Fibroblast of skin of right biceps (primary cell): ENCODE measurements around the gene MYADM.

Source experiments
- DNase-seq: peaks from one replicate; pipeline ENCODE4 v3.0.0-alpha.2; 2013

Gene MYADM

GRCh38 chr19:53892301-53892980, 24.8 kb downstream of the MYADM start:
- no peak for DNase-seq

DNA sequence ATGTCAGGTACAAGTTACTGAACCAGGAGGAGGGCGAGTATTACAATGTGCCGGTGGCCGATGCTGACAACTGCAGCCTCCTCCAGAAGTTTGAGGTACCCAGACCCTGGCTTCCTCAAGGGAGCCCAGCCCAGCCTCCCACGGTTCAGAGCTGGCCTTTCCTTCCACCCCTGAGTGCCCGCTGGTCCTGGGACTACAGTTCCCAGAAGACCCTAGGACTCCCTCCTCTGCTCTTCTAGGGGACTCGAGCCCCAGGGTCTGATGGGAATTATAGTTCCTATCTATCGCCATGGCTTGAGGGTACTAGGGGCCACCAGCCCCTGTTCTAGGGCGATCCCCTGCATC, 25.3 kb downstream of the MYADM start:
- no peak for DNase-seq

DNA sequence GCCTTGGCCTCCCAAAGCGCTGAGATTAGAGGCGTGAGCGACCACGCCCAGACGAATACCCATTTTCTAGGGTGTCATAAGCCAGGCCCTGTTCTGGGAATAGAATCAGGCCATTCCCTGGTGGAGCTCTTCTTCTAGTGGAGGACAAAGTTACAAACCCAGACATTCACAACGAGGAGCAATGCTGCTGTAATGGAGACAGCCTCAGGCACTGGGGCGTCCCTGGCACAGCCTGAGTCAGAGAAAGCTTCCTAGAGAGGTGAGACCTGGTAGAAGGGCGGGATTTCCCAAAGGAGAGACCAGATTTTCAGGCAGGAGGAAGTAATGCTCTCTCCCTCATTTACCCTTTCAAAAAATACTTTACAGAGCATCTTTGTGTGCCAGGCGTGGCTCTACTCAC, 27.0 kb downstream of the MYADM start:
- DNase-seq = no peak

- DNase-seq = no peak
These were observed 29.0 kb downstream of the MYADM start for GRCh38 chr19:53896682-53897081.

DNA sequence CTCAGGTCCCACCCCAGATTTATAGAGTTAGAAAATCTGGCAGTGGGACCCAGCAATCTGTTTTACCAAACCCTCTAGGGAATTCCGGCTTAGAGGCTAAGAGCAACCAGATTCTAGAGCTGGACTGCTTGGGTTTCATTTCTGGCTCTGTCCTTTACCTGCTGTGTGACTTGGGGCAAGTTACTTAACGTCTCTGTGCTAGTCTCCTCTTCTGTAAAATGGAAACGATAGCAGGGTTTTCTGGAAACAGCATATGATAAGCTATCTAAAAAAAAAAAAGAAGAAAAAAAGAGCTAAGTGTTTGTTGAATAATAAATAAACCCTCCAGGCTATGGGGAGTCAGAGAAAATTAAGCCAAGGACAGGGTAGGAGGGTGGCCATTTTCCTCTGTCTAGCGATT, 29.8 kb downstream of the MYADM start:
- no peak for DNase-seq

DNA sequence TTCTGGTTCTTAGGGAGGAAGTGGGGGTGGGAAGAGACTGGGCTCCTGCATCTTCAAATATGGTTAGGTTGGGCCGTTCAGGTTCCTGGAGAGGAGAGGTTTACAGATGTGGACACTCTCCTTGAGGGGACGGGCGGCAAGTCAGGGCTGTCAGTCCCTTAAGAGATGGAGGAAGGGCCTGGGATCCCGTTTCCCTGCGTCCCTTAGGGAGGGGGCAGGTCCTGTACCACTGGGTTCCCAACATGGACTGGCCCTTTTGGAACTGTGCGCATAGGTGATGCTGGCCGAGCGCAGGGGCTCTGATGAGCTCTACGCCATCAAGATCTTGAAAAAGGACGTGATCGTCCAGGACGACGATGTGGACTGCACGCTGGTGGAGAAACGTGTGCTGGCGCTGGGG, 30.5 kb downstream of the MYADM start:
- DNase-seq = no peak

GRCh38 chr19:53898636-53899341, 31.1 kb downstream of the MYADM start:
- no peak for DNase-seq

DNA sequence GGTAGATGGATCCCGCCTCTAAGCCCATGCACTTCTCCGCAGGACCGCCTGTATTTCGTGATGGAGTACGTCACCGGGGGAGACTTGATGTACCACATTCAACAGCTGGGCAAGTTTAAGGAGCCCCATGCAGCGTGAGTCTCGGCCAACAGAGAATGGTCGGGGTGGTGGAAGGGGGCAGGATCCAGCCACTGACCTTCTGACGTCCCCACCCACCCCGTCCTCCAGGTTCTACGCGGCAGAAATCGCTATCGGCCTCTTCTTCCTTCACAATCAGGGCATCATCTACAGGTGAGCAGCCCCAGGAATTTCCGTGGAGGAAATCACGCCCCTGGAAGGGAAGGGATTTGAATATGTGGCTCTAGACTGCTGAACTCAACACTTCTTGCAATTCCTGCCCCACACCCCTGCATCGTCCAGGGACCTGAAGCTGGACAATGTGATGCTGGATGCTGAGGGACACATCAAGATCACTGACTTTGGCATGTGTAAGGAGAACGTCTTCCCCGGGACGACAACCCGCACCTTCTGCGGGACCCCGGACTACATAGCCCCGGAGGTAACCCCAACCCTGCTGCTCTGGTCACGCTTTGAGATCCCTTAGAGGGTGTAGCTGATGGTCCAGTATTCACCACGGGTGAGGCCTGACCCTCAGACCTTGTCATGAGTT, 32.6 kb downstream of the MYADM start:
- no peak for DNase-seq

DNA sequence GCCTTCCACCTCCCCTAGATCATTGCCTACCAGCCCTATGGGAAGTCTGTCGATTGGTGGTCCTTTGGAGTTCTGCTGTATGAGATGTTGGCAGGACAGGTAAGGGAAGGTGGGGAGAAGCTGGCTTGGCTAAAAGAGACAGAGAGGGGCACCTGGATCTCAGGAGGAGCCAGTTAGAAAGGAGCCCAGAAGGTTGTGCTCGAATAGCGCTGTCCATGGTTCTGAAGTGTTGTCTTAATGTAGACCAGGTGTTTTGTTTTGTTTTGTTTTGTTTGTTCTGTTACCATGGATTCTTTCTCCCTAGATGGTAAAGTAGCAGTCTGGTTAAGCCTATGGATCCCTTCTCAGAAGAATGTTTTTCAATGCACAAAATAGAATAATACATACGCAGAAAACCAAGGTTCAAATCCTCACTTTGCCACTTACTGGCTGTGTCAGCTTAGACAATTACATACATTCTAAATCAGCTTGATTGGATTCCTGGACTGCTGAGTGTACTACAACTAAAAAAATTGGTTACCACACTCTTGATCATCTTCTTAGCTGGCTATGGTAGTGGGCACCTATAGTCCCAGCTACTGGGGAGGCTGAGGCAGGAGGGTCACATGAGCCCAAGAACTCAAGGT, 35.5 kb downstream of the MYADM start:
- DNase-seq = peak; percentile 38

- DNase-seq = no peak
These were observed 37.2 kb downstream of the MYADM start for GRCh38 chr19:53904909-53905308.

GRCh38 chr19:53905787-53906186, 38.1 kb downstream of the MYADM start:
- no peak for DNase-seq

DNA sequence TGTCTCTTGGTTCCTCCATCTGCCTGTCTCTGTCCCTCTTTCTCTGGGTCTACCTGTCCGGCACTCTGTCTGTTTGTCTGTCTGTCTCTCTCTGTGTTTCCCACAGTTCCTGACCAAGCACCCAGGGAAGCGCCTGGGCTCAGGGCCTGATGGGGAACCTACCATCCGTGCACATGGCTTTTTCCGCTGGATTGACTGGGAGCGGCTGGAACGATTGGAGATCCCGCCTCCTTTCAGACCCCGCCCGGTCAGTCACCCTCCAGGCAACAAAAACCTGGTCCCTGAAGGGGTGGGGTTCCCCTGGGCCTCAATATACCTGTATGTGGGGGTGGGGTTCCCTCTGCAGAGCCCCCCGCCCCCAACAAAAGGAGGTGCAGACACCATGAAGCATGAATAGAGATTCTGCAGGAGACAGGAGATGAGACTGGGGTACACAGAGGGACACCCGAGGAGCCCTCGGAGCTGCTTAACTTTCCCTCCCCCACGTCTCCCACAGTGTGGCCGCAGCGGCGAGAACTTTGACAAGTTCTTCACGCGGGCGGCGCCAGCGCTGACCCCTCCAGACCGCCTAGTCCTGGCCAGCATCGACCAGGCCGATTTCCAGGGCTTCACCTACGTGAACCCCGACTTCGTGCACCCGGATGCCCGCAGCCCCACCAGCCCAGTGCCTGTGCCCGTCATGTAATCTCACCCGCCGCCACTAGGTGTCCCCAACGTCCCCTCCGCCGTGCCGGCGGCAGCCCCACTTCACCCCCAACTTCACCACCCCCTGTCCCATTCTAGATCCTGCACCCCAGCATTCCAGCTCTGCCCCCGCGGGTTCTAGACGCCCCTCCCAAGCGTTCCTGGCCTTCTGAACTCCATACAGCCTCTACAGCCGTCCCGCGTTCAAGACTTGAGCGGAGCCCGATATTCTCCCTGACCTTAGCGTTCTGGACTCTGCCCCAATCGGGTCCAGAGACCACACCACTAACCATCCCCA, 38.8 kb downstream of the MYADM start:
- DNase-seq = peak; percentile 19

DNA sequence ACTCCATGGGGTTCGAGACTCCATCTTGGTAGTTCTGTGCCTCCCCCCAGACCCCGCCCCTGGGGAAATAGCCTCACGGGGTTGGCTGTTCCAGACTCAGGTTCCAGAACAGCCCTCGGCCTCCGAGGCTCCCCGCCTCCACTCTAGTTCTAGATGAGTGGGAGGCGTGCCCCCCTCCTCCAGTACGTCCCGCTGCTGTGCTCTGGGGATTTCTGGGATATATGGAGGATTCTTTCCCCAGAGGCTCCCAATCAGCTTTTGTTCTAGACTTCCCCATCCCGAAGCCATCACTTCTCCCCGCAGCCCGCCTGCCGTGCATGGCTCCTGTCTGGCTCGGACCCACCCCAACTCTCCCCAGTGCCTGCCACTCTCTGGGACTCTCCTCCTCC, 39.5 kb downstream of the MYADM start:
- no peak for DNase-seq

DNA sequence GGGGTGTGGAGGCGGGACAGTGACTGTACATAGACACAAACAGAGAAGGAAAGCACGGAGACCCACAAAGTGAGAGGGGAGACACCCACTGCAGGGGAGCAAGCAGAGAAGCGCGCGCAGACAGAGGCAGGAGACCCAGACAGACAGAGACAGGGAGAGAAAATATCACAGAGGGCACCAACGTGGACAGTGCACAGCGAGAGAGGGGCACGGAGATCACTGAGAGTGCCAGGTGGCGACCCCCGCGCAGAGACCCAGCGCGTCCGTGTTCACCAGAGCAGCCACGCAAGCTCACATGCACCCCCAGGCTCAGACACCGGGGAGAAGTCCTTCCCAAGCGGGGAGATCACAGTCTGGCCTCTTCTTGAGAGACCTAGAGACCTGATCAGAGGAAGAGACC, 40.0 kb downstream of the MYADM start:
- DNase-seq = no peak

DNA sequence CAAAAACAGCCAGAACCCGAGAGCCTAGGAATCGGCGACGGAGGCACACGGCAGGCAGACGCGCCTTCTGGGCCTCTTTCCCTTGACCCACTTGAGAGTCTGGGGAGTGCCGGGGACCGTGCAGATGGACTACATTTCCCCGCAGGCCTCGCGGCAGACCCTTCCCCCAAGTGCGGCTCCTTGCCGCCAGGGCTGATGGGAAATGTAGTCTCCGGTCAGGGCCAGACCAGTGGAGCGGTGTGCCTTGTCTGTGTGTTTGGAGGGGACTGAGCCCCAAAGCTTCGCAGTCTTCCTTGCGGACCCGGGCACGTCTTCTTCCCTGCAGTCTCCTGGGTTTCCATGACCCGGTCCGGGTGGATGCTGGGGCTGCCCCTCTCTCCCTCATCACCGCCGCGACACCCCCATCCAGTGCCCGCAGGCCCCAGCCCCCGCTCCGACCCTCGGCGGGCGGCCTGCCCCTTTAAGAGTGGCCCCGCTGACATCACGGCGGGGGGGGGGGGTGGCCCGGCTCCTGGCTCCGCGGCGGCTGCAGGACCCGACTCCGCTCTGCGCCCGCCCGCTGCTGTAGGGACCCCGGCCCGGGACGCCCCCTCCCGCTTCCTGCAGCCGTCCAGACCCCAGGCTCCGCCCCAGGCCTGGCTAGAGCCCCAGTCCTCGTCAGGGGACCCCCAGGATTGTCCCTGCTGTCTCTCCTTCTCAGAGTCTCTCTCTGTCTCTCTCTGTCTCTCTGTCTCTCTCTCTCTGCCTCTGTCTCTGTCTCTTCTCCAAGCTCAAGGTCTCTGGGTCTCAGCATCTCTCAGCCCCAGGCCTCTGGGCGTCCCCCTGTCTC, 40.6 kb downstream of the MYADM start:
- DNase-seq = peak; percentile 65

DNA sequence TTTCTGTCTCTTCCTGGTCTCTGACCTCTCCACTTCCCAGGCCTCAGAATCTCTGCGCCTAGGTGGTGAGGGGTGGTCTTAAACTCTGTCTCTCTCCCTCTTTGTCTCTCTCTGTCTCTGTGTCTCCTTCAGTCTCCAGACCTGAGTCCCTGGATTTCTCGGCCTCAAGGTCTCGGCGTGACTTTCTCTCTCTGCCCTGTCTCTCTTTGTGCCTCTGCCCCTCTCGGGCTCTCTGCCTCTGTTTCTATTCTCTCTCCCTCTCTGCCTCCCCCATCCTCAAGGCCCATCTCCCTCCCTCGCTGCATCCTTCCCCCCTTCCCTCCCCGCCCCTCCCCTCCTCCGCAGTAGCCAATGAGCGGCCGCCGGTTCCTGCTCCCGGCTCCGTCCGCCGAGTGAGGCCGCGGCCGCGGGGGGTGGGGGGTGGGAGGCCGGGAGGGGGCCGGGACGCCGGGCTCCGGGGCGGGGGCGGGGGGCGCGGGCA, 41.3 kb downstream of the MYADM start, which contains the start of gene CACNG7:
Gene CACNG7, plus strand, starts transcription at position 344 of the 481 bp plus-strand sequence. CDS start 3,554 bp downstream, outside the sequence.
- DNase-seq = peak; percentile 34

- DNase-seq = no peak
These were observed 41.9 kb downstream of the MYADM start for GRCh38 chr19:53909471-53910169.

- no peak for DNase-seq
These were observed 42.5 kb downstream of the MYADM start for GRCh38 chr19:53910170-53910518.

DNA sequence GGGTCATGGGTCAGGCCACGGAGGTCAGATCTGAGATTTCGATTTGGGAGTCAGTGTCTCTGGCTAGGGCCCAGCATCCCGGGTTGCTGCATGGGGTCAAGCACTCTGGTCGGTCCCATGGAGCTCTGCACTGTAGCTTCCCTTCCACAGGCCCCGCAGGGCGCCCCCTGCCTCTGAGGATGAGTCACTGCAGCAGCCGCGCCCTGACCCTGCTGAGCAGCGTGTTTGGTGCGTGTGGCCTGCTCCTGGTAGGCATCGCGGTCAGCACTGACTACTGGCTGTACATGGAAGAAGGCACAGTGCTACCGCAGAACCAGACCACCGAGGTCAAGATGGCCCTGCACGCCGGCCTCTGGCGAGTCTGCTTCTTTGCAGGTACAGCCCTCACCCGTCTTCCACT, 45.0 kb downstream of the MYADM start:
- DNase-seq = no peak

- no peak for DNase-seq
These were observed 47.3 kb downstream of the MYADM start for GRCh38 chr19:53915000-53915399.

- no peak for DNase-seq
These were observed 48.3 kb downstream of the MYADM start for GRCh38 chr19:53916004-53916403.
